ENCODE data around the gene ROR1. TPM values are rescaled to one million over a fixed set of nuclear protein-coding genes. Genes with fewer than 3 reads are reported as not detected.

Gene ROR1
- total RNA-seq, 1 experiment from 2014 or later: 2.7 TPM

GRCh38 chr1:64029037-64029436 lies 255.2 kb downstream of the ROR1 start:
- no TSS peak for BruUV-seq (replicated peaks)
- DNase-seq (ENCODE audit: low read depth, low spot score) (no peak), ATAC-seq (no peak)
- Histone ChIP-seq H3K27me3 (ENCODE audit: insufficient read depth, low read length) (no peaks in the 10 kb centered on the region), H3K27ac (ENCODE audit: low read depth, low read length) (no peak overlapping the region), H3K9me2 (ENCODE audit: insufficient read depth) (no peaks in the 10 kb centered on the region), H3K79me2 (ENCODE audit: insufficient read depth, low read length) (no peaks in the 10 kb centered on the region), H3K9ac (ENCODE audit: low read length) (no peak overlapping the region), H3K4me2 (ENCODE audit: low read length) (no peak overlapping the region), H3K4me1 (ENCODE audit: control insufficient read depth in 1 of 2, insufficient read depth in 2 of 2, low read length in 2 of 2) (no peaks in the 10 kb centered on the region), H3K4me3 (replicated peaks in 1 of 2; ENCODE audit: low read depth in 1 of 2, low read length in 2 of 2) (no peak overlapping the region), H3K36me3 (ENCODE audit: control insufficient read depth in 1 of 2, insufficient read depth in 2 of 2, low read length in 2 of 2) (no peaks in the 10 kb centered on the region), H4K20me1 (ENCODE audit: insufficient read depth) (no peaks in the 10 kb centered on the region), H3K9me3 (ENCODE audit: control insufficient read depth in 1 of 2, insufficient read depth in 1 of 2, low read depth in 1 of 2, low read length in 2 of 2) (peaks cover 4 to 7% of the 10 kb centered on the region in 2 experiments; a peak in 1 of 4 replicates), H2AFZ (ENCODE audit: low read depth, low read length, poor library complexity, severe bottlenecking) (no peak overlapping the region)
- no peak for TF ChIP-seq TCF7L2 (IDR thresholded peaks at IDR 0.05; ENCODE audit: borderline replicate concordance, extremely low read depth, insufficient read depth, insufficient read length)
- no peak for TF ChIP-seq EZH2phosphoT487 (IDR thresholded peaks at IDR 0.05; ENCODE audit: borderline replicate concordance)
- TF ChIP-seq POLR2AphosphoS5 (IDR thresholded peaks at IDR 0.05; ENCODE audit: low read depth, low read length): no peak
- no peak for TF ChIP-seq FOSL1 (IDR thresholded peaks at IDR 0.05; ENCODE audit: low read depth)
- no peak for TF ChIP-seq RAD21 (IDR thresholded peaks at IDR 0.05; ENCODE audit: low read depth)
- TF ChIP-seq CEBPB (IDR thresholded peaks at IDR 0.05; ENCODE audit: low read depth): no peak
- no peak for TF ChIP-seq JUND (IDR thresholded peaks at IDR 0.05)
- no peak for TF ChIP-seq SIN3A (IDR thresholded peaks at IDR 0.05; ENCODE audit: low read depth)
- TF ChIP-seq ELF1 (IDR thresholded peaks at IDR 0.05; ENCODE audit: borderline replicate concordance, low read depth): no peak
- TF ChIP-seq YY1 (IDR thresholded peaks at IDR 0.05; ENCODE audit: extremely low read depth, insufficient replicate concordance, low read depth, low read length): no peak
- no peak for TF ChIP-seq ZFX (IDR thresholded peaks at IDR 0.05)
- no peak for TF ChIP-seq EGR1 (IDR thresholded peaks at IDR 0.05; ENCODE audit: low read depth)
- ChIA-PET POLR2A (no interaction called here), CTCF (no interaction called here), RAD21 (ENCODE audit: low non-redundant PET in 1 of 2, low total read pairs in 2 of 2, uncharacterized antibody in 2 of 2, unreplicated experiment in 2 of 2) (no interaction called here)
- intact Hi-C loops (cut with micrococcal nuclease): no loop called here

DNA sequence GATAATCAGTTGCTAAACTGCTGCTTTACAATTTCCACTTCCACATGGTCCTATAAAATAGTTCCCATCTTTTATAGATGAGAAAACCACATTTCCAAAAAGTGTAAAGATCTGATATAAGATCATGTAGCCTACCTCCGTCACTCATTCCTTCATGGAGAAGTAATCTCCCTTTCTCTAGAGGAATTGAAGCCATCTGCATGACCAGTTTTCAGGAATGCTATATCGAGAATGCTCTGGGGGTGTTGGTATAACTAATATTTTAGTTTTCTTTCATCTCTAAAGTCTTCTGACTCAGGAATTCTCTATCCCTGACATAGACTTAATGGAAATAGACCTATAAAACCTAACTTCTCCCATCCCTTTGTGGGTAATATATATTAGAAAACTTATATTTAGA lies 256.6 kb downstream of the ROR1 start:
- no peak overlapping the region for H2AFZ ChIP-seq (ENCODE audit: low read depth, low read length, poor library complexity, severe bottlenecking)
- no peak for ATAC-seq
- H3K9ac ChIP-seq (ENCODE audit: low read length): no peak overlapping the region
- RAD21 ChIA-PET (ENCODE audit: low non-redundant PET in 1 of 2, low total read pairs in 2 of 2, uncharacterized antibody in 2 of 2, unreplicated experiment in 2 of 2): no interaction called here
- H3K9me3 ChIP-seq (ENCODE audit: control insufficient read depth in 1 of 2, insufficient read depth in 1 of 2, low read depth in 1 of 2, low read length in 2 of 2): peaks cover 4 to 7% of the 10 kb centered on the region in 2 experiments; a peak in 1 of 4 replicates
- no peaks in the 10 kb centered on the region for H3K27me3 ChIP-seq (ENCODE audit: insufficient read depth, low read length)
- no peaks in the 10 kb centered on the region for H3K9me2 ChIP-seq (ENCODE audit: insufficient read depth)
- intact Hi-C loops (cut with micrococcal nuclease): no loop called here
- no peak overlapping the region for H3K4me3 ChIP-seq (replicated peaks in 1 of 2; ENCODE audit: low read depth in 1 of 2, low read length in 2 of 2)
- no peak overlapping the region for H3K27ac ChIP-seq (ENCODE audit: low read depth, low read length)
- no peaks in the 10 kb centered on the region for H3K79me2 ChIP-seq (ENCODE audit: insufficient read depth, low read length)
- no peaks in the 10 kb centered on the region for H3K4me1 ChIP-seq (ENCODE audit: control insufficient read depth in 1 of 2, insufficient read depth in 2 of 2, low read length in 2 of 2)
- DNase-seq (ENCODE audit: low read depth, low spot score): no peak
- TF ChIP-seq POLR2A (IDR thresholded peaks at IDR 0.05; ENCODE audit: borderline replicate concordance, extremely low read depth, insufficient read depth, insufficient read length) (no peak), CEBPB (IDR thresholded peaks at IDR 0.05; ENCODE audit: low read depth) (no peak), EZH2phosphoT487 (IDR thresholded peaks at IDR 0.05; ENCODE audit: borderline replicate concordance) (no peak), TCF7L2 (IDR thresholded peaks at IDR 0.05; ENCODE audit: borderline replicate concordance, extremely low read depth, insufficient read depth, insufficient read length) (no peak), ELF1 (IDR thresholded peaks at IDR 0.05; ENCODE audit: borderline replicate concordance, low read depth) (no peak), CTCF (IDR thresholded peaks at IDR 0.05 in 2 of 3, conservative IDR thresholded peaks at IDR 0.05 in 1 of 3; ENCODE audit: borderline replicate concordance in 1 of 3, insufficient read depth in 1 of 3, low read depth in 2 of 3, low read length in 2 of 3) (no peak), ZNF274 (IDR thresholded peaks at IDR 0.05; ENCODE audit: low read depth, low read length) (no peak)
- CTCF ChIA-PET: no interaction called here
- no peaks in the 10 kb centered on the region for H4K20me1 ChIP-seq (ENCODE audit: insufficient read depth)
- POLR2A ChIA-PET: no interaction called here
- H3K36me3 ChIP-seq (ENCODE audit: control insufficient read depth in 1 of 2, insufficient read depth in 2 of 2, low read length in 2 of 2): no peaks in the 10 kb centered on the region
- no TSS peak for BruUV-seq (replicated peaks)
- H3K4me2 ChIP-seq (ENCODE audit: low read length): no peak overlapping the region

Data from HCT116 (cell line).